CD4-positive, alpha-beta T cell (primary cell): ENCODE results near the gene THSD7B. TPM values are rescaled to one million over a fixed set of nuclear protein-coding genes. Genes with fewer than 3 reads are reported as not detected.

Source experiments
- ATAC-seq: fragments of 200-7000 bp; cut with Tn5 transposase; one replicate; pipeline ENCODE4 v1.10.0; 2022; ENCODE audit warnings: mild to moderate bottlenecking; ENCODE audit not compliant: poor library complexity
- CTCF ChIA-PET: fragments of 350-600 bp; sonication (Branson Sonifier 250); formaldehyde crosslinking; loops from one replicate; lab custom pipeline; 2021; ENCODE audit warnings: antibody characterized with exemption, inconsistent platforms; lab: Charles Lee
- POLR2A ChIA-PET: fragments of 350-600 bp; sonication (Branson Sonifier 250); formaldehyde crosslinking; loops from one replicate; lab custom pipeline; 2021; ENCODE audit warnings: antibody characterized with exemption, inconsistent platforms; lab: Charles Lee
- DNase-seq, 14 experiments: peaks; one replicate each; pipeline ENCODE4 v3.0.0-alpha.2; 2013 to 2020; ENCODE audit warnings: mixed read lengths in 2 of 14
- H3K27ac ChIP-seq, 2 donors: one replicate each; pipeline versions ENCODE4 v1.5.1 to v1.7.0; 2013; ENCODE audit warnings: low read length in 2 of 2, low read depth in 1 of 2, mild to moderate bottlenecking in 1 of 2
- H3K27me3 ChIP-seq, 2 experiments: 1 replicate in 1 of 2; 2 replicates in 1 of 2; pipeline versions ENCODE4 v1.6.1 to v1.7.0; 2013; ENCODE audit warnings: low read length in 2 of 2, control low read depth in 1 of 2, mild to moderate bottlenecking in 1 of 2, moderate library complexity in 1 of 2; ENCODE audit not compliant: insufficient read depth in 2 of 2, control insufficient read depth in 1 of 2
- H3K36me3 ChIP-seq: one replicate; pipeline ENCODE4 v1.6.1; 2013; ENCODE audit warnings: low read length, control low read depth; ENCODE audit not compliant: insufficient read depth
- H3K4me1 ChIP-seq: one replicate; pipeline ENCODE4 v1.6.1; 2013; ENCODE audit warnings: low read length, control low read depth; ENCODE audit not compliant: insufficient read depth
- H3K4me3 ChIP-seq: one replicate; pipeline ENCODE4 v1.5.1; 2013; ENCODE audit warnings: mild to moderate bottlenecking, low read length, moderate library complexity
- H3K9me3 ChIP-seq, 2 experiments: 1 replicate in 1 of 2; 2 replicates in 1 of 2; pipeline versions ENCODE4 v1.6.1 to v1.7.0; 2013; ENCODE audit warnings: low read length in 2 of 2, mild to moderate bottlenecking in 2 of 2, control low read depth in 1 of 2, moderate library complexity in 1 of 2; ENCODE audit not compliant: control insufficient read depth in 1 of 2, insufficient read depth in 1 of 2
- H3K27ac Mint-ChIP-seq: one replicate; pipeline ENCODE4 v1.8.0; 2020; ENCODE audit warnings: mixed read lengths
- H3K27me3 Mint-ChIP-seq: one replicate; pipeline ENCODE4 v1.8.0; 2021; ENCODE audit warnings: mixed read lengths
- H3K36me3 Mint-ChIP-seq: one replicate; pipeline ENCODE4 v1.8.0; 2021; ENCODE audit warnings: low read depth, mixed read lengths
- H3K4me1 Mint-ChIP-seq: one replicate; pipeline ENCODE4 v1.8.0; 2021; ENCODE audit warnings: low read depth, mixed read lengths
- H3K4me3 Mint-ChIP-seq: one replicate; pipeline ENCODE4 v1.8.0; 2020; ENCODE audit warnings: mild to moderate bottlenecking, mixed read lengths
- H3K9me3 Mint-ChIP-seq: one replicate; pipeline ENCODE4 v1.8.0; 2020; ENCODE audit warnings: mixed read lengths
- intact Hi-C, 2 experiments: fragments of 100-400 bp; cut with DNase I in 1 of 2; cut with micrococcal nuclease in 1 of 2; formaldehyde crosslinking; loops; one replicate each; pipeline versions ENCODE4 v1.15.1 to v1.9.0; 2023 to 2025; cut with DNase I, micrococcal nuclease
- total RNA-seq, 174 experiments: library from RNA in 2 of 174; stranded (reverse) in 2 of 174; gene quantifications; one replicate each; pipeline ENCODE4 v1.2.3 and lab custom pipeline; 2021 to 2026
- TF ChIP-seq, protein P1 (sequence below): fragments of 200-600 bp; IDR thresholded peaks from one replicate; pipeline ENCODE4 v1.8.0; 2022; ENCODE audit warnings: antibody characterized with exemption, mild to moderate bottlenecking

The THSD7B gene
- total RNA-seq, 2 experiments from 2014 or later: not detected

DNA sequence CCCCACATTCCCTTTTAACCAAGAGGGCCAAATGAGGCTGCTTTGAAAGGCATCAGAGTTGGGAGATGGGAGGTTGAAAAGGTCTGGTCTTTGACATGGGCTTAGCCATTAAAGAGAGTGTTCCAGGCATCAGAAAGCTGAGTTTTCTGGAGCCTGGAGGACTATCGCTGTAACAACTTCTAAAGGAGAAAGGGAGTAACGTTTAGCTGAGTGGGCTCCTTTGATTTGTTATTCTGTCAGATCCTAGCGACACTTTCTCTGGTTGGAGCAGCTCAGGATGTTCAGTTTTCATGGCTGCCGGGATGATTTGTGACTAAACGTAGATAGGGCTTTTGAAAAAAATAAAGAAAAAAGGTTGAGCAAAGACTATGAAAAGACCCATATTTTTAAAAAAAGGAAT, 346.6 kb downstream of the THSD7B start:
- DNase-seq: no peak
- POLR2A ChIA-PET: no interaction called here
- H3K27ac ChIP-seq: no peak overlapping the region
- H3K9me3 Mint-ChIP-seq: no peaks in the 10 kb centered on the region
- H3K36me3 Mint-ChIP-seq: no peaks in the 10 kb centered on the region
- TF ChIP-seq, protein P1, sequence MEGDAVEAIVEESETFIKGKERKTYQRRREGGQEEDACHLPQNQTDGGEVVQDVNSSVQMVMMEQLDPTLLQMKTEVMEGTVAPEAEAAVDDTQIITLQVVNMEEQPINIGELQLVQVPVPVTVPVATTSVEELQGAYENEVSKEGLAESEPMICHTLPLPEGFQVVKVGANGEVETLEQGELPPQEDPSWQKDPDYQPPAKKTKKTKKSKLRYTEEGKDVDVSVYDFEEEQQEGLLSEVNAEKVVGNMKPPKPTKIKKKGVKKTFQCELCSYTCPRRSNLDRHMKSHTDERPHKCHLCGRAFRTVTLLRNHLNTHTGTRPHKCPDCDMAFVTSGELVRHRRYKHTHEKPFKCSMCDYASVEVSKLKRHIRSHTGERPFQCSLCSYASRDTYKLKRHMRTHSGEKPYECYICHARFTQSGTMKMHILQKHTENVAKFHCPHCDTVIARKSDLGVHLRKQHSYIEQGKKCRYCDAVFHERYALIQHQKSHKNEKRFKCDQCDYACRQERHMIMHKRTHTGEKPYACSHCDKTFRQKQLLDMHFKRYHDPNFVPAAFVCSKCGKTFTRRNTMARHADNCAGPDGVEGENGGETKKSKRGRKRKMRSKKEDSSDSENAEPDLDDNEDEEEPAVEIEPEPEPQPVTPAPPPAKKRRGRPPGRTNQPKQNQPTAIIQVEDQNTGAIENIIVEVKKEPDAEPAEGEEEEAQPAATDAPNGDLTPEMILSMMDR: no peak
- no peaks in the 10 kb centered on the region for H3K27me3 ChIP-seq
- H3K4me3 ChIP-seq: no peak overlapping the region
- H3K27ac Mint-ChIP-seq: no peak overlapping the region
- ATAC-seq: no peak
- no peak overlapping the region for H3K4me3 Mint-ChIP-seq
- H3K27me3 Mint-ChIP-seq: no peaks in the 10 kb centered on the region
- no peaks in the 10 kb centered on the region for H3K36me3 ChIP-seq
- no peaks in the 10 kb centered on the region for H3K4me1 Mint-ChIP-seq
- CTCF ChIA-PET: no interaction called here
- H3K4me1 ChIP-seq: no peaks in the 10 kb centered on the region
- no peaks in the 10 kb centered on the region for H3K9me3 ChIP-seq
- intact Hi-C loops: no loop called here

DNA sequence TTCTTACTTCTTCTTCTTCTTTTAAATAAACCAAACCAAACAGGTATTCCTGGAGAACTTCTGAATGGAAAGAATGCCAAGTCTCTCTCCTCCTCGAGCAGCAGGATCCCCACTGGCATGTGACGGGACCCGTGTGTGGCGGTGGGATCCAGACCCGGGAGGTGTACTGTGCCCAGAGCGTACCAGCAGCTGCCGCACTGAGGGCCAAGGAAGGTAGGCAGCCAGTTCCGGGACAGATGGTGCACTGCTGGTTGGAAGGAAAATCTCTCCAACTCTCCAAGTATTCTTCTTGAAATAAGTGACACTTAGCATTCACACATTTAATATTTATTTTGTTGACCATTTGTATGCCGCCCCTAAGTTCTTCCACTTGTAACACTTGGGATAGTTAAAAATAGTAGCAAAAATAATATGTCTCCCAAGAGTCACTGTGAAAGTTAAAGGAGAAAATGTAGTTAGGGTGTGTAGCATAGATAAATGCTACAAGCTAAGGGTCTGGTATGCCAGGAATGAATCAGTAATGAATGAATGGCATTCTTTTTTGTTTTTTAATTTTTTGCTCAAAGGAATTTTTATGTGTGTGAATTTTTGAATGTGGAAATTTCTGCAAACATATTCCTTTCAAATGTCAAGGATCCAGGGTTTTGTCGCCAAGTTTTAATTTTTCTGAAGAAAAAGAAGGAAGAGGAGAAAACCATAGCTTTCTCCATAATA, 349.9 kb downstream of the THSD7B start:
- H3K4me1 ChIP-seq: no peaks in the 10 kb centered on the region
- no peak overlapping the region for H3K27ac Mint-ChIP-seq
- no peak overlapping the region for H3K4me3 Mint-ChIP-seq
- POLR2A ChIA-PET: no interaction called here
- H3K27me3 Mint-ChIP-seq: no peaks in the 10 kb centered on the region
- no peak overlapping the region for H3K4me3 ChIP-seq
- H3K27me3 ChIP-seq: no peaks in the 10 kb centered on the region
- intact Hi-C loops: no loop called here
- ATAC-seq (no peak), DNase-seq (no peak)
- CTCF ChIA-PET: no interaction called here
- H3K9me3 Mint-ChIP-seq: no peaks in the 10 kb centered on the region
- no peaks in the 10 kb centered on the region for H3K4me1 Mint-ChIP-seq
- H3K9me3 ChIP-seq: no peaks in the 10 kb centered on the region
- no peaks in the 10 kb centered on the region for H3K36me3 Mint-ChIP-seq
- TF ChIP-seq, protein P1: no peak
- no peaks in the 10 kb centered on the region for H3K36me3 ChIP-seq
- H3K27ac ChIP-seq: no peak overlapping the region

DNA sequence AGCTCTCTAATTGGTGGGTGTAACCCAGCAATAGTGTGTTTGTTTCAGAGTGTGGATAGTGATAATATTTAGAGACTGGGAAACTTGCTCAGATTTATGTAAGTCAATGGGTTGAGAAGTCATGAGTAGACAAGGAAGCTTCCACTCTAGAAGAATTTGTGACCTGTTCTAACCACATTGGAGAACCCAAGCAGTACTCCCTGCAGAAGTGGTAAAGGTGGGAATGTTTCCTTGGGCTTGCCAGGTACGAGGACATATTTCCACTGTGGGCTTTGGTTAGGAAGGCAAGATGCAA, 350.4 kb downstream of the THSD7B start:
- TF ChIP-seq, protein P1: no peak
- no peaks in the 10 kb centered on the region for H3K36me3 ChIP-seq
- H3K4me3 Mint-ChIP-seq: no peak overlapping the region
- no peaks in the 10 kb centered on the region for H3K4me1 ChIP-seq
- CTCF ChIA-PET: no interaction called here
- intact Hi-C loops: no loop called here
- no peak overlapping the region for H3K27ac Mint-ChIP-seq
- H3K27ac ChIP-seq: no peak overlapping the region
- no peaks in the 10 kb centered on the region for H3K36me3 Mint-ChIP-seq
- ATAC-seq (no peak), DNase-seq (no peak)
- no peak overlapping the region for H3K4me3 ChIP-seq
- H3K27me3 Mint-ChIP-seq: no peaks in the 10 kb centered on the region
- H3K9me3 Mint-ChIP-seq: no peaks in the 10 kb centered on the region
- no peaks in the 10 kb centered on the region for H3K9me3 ChIP-seq
- POLR2A ChIA-PET: no interaction called here
- no peaks in the 10 kb centered on the region for H3K4me1 Mint-ChIP-seq
- H3K27me3 ChIP-seq: no peaks in the 10 kb centered on the region
